Measurements from ENCODE around the gene TWF1.

DNA sequence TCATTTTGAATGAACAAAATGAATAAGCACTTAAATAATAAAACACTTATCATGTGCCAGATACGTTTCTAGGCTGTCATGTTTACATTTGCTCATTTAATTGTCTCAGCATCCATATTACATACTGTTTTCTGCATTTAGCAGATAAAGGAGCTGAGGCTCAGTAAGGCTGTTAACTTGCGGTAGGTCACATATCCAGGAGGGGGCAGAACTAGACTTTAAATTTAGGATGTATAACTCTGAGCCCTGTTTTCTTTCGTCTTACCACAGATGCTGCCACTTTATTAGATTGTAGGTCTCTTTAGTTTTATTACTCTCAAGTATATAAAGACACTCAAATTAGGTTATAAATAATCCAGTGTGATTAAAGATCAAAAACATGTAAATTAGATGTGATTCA, 29.6 kb downstream of the TWF1 start:
- TF ChIP-seq, protein P1, sequence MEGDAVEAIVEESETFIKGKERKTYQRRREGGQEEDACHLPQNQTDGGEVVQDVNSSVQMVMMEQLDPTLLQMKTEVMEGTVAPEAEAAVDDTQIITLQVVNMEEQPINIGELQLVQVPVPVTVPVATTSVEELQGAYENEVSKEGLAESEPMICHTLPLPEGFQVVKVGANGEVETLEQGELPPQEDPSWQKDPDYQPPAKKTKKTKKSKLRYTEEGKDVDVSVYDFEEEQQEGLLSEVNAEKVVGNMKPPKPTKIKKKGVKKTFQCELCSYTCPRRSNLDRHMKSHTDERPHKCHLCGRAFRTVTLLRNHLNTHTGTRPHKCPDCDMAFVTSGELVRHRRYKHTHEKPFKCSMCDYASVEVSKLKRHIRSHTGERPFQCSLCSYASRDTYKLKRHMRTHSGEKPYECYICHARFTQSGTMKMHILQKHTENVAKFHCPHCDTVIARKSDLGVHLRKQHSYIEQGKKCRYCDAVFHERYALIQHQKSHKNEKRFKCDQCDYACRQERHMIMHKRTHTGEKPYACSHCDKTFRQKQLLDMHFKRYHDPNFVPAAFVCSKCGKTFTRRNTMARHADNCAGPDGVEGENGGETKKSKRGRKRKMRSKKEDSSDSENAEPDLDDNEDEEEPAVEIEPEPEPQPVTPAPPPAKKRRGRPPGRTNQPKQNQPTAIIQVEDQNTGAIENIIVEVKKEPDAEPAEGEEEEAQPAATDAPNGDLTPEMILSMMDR (conservative IDR thresholded peaks at IDR 0.05; ENCODE audit: low read depth, low read length), result peak; percentile 86
- TF ChIP-seq EZH2 (IDR thresholded peaks at IDR 0.05; ENCODE audit: low read length, unreplicated experiment) (no peak), EZH2phosphoT487 (IDR thresholded peaks at IDR 0.05; ENCODE audit: borderline replicate concordance, low read length) (no peak)

Data from PC-3 (cell line).